ENCODE results near the gene ANKRD18B. TPM values are rescaled to one million over a fixed set of nuclear protein-coding genes. Genes with fewer than 3 reads are reported as not detected.

Gene ANKRD18B
- total and polyA plus RNA-seq, 2 of the 8 experiments (the other 6 are each of a cell fraction or from before 2014, with no cell fraction given), result 1.6 to 13.8 TPM

GRCh38 chr9:33480106-33480505 is 43.9 kb upstream of the ANKRD18B start:
- H2BK12ac ChIP-seq (ENCODE audit: low read depth, low read length), result no peak overlapping the region
- H3K9me3 ChIP-seq (ENCODE audit: insufficient read depth in 2 of 2, low read depth in 1 of 2, low read length in 1 of 2), result no peaks in the 10 kb centered on the region
- H3K9ac ChIP-seq (replicated peaks in 1 of 4; ENCODE audit: extremely low read depth in 1 of 4, low read depth in 3 of 4, low read length in 3 of 4), result no peak overlapping the region
- no peak overlapping the region for H3K27ac ChIP-seq (ENCODE audit: low read depth, low read length)
- no peaks in the 10 kb centered on the region for H3K4me1 ChIP-seq (replicated peaks in 1 of 4; ENCODE audit: control insufficient read depth in 3 of 4, insufficient read depth in 4 of 4, low read length in 3 of 4)
- no peaks in the 10 kb centered on the region for H3K79me2 ChIP-seq (ENCODE audit: control insufficient read depth in 1 of 2, insufficient read depth in 2 of 2, low read length in 2 of 2)
- H3K18ac ChIP-seq (ENCODE audit: extremely low read depth, low read length), result no peak overlapping the region
- no peak overlapping the region for H3K23ac ChIP-seq (ENCODE audit: insufficient read length)
- H4K20me1 ChIP-seq (replicated peaks in 1 of 2; ENCODE audit: control insufficient read depth in 1 of 2, insufficient read depth in 2 of 2, low read length in 2 of 2), result peaks cover 0 to 1% of the 10 kb centered on the region in 2 experiments
- no peak for TF ChIP-seq GTF2F1 (IDR thresholded peaks at IDR 0.05; ENCODE audit: borderline replicate concordance, low read depth, low read length)
- no peaks in the 10 kb centered on the region for H3K23me2 ChIP-seq (ENCODE audit: low read depth, low read length)
- no peak overlapping the region for H4K91ac ChIP-seq (replicated peaks; ENCODE audit: insufficient read length, low read length)
- no peak overlapping the region for H2BK5ac ChIP-seq (ENCODE audit: low read depth, low read length)
- H2AK5ac ChIP-seq (ENCODE audit: low read depth, low read length), result no peak overlapping the region
- H2BK120ac ChIP-seq (replicated peaks; ENCODE audit: low read depth, low read length), result no peak overlapping the region
- H3K4me2 ChIP-seq (ENCODE audit: insufficient read depth in 1 of 2, low read depth in 2 of 2, low read length in 2 of 2), result no peak overlapping the region
- no peaks in the 10 kb centered on the region for H3K79me1 ChIP-seq (ENCODE audit: low read depth, low read length)
- POLR2A ChIA-PET (ENCODE audit: partially characterized antibody), result no interaction called here
- no peak overlapping the region for H3K14ac ChIP-seq (ENCODE audit: insufficient read length)
- H3K4me3 ChIP-seq (ENCODE audit: extremely low read depth in 1 of 4, insufficient read depth in 2 of 4, low read depth in 3 of 4, low read length in 4 of 4), result no peak overlapping the region
- no peak overlapping the region for H3K56ac ChIP-seq (replicated peaks; ENCODE audit: insufficient read length, low read depth, low read length)
- no peak overlapping the region for H3K4ac ChIP-seq (replicated peaks; ENCODE audit: insufficient read length, low read depth, low read length)
- no peaks in the 10 kb centered on the region for H3K36me3 ChIP-seq (ENCODE audit: control insufficient read depth in 2 of 4, insufficient read depth in 4 of 4, low read length in 3 of 4)
- no peak overlapping the region for H2AFZ ChIP-seq (ENCODE audit: low read length)
- H4K8ac ChIP-seq (ENCODE audit: extremely low read depth, insufficient read depth, low read length), result no peak overlapping the region
- WGBS, 2 experiments (ENCODE audit: extremely low coverage in 1 of 2, insufficient coverage in 1 of 2, insufficient read length in 1 of 2, insufficient replicate concordance in 2 of 2, low coverage in 1 of 2, low lambda C conversion rate in 2 of 2, missing lambda C conversion rate in 1 of 2), result 81% methylated on average over 2 of the region's 2 CpGs; no CpG with 5 or more reads in 1 of the 2 experiments
- no peaks in the 10 kb centered on the region for H3K27me3 ChIP-seq (replicated peaks in 1 of 4; ENCODE audit: control insufficient read depth in 3 of 4, extremely low read depth in 1 of 4, insufficient read depth in 3 of 4, low read length in 3 of 4)
- CTCF ChIA-PET (ENCODE audit: partially characterized antibody), result interaction anchor here (0.7 to 5.4 kb wide), 7 partner anchors 13 to 238 kb away, joined by 3 to 26 read pairs (median 3); partner anchors contain the start of genes ANKRD18B and AQP3
- no peak overlapping the region for H4K5ac ChIP-seq (ENCODE audit: insufficient read length, low read depth, low read length)
- FAIRE-seq (no peak), DNase-seq (ENCODE audit: low read depth in 1 of 2, low spot score in 2 of 2) (peak in 1 of 2 experiments; percentile 10)
- H2BK20ac ChIP-seq (ENCODE audit: low read length), result no peak overlapping the region
- no peak overlapping the region for H2BK15ac ChIP-seq (ENCODE audit: low read length)
